ENCODE results near the gene ASB3. TPM values are rescaled to one million over a fixed set of nuclear protein-coding genes. Genes with fewer than 3 reads are reported as not detected.
A peak's percentile ranks its signal among the peaks of the same experiment; 100 is the strongest.

Gene ASB3
- total and polyA plus RNA-seq, 9 of the 15 experiments (the other 6 are each of a cell fraction or from before 2014, with no cell fraction given), result 13.6 to 35.3 (median 18.7) TPM

DNA sequence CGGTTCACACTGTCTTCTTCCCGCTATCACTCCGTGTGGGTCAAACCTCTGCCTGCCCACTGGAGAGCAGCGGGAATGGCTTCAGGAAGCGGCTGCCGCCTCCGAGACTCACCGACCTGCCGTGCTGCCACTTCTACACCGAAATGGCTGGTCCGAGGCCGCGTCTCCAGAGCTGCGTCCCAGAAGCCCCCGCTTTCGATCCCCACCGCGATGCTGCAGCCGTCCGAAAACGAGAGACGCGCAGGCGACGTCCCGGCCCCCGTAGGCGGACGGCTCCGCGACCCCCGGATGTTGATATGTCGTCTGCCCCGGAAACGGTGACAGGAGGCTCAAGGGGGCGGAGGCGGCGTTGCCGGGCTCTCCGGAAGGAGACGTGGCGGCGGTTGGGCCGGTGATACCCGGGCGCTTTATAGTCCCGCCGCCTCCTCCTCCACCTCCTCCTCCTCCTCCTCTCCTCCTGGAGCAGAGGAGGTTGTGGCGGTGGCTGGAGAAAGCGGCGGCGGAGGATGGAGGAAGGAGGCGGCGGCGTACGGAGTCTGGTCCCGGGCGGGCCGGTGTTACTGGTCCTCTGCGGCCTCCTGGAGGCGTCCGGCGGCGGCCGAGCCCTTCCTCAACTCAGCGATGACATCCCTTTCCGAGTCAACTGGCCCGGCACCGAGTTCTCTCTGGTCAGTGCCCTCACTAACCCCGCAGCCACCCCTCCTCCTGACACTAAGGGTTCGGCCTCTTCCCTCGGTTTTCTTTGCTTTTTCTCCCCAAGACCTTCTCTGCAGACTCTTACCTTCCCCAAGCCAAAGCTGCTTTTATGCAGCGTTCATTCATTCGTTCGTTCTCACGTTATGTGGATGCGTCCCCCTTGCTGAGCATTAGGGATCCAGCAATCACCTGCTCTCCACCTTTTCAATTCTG is at the start of gene ASB3, which contains the start of gene ERLEC1 (continued):
- TF ChIP-seq BCL6 (CRISPR knock-in tag; IDR thresholded peaks at IDR 0.05), result no peak
- peak; percentile 53; the same call in 1 of the 2 replicates for TF ChIP-seq NCOR1 (IDR thresholded peaks at IDR 0.05)
- peak; percentile 35 for TF ChIP-seq NEUROD1 (IDR thresholded peaks at IDR 0.05; ENCODE audit: borderline replicate concordance, low read depth, low read length, partially characterized antibody)
- peak; percentile 99 for TF ChIP-seq RBBP5 (IDR thresholded peaks at IDR 0.05; ENCODE audit: borderline replicate concordance, insufficient read depth, low read length, poor library complexity, severe bottlenecking)
- TF ChIP-seq ZNF324 (CRISPR knock-in tag; IDR thresholded peaks at IDR 0.05), result no peak
- TF ChIP-seq ZNF445 (CRISPR knock-in tag; IDR thresholded peaks at IDR 0.05; ENCODE audit: low read depth), result no peak
- peak; percentile 77 for TF ChIP-seq ZNF143 (CRISPR knock-in tag; IDR thresholded peaks at IDR 0.05)
- TF ChIP-seq CBFB (CRISPR knock-in tag; IDR thresholded peaks at IDR 0.05), result peak; percentile 58; the same call in 1 of the 2 replicates
- TF ChIP-seq SRSF3 (IDR thresholded peaks at IDR 0.05; ENCODE audit: insufficient read depth, low read length), result no peak
- TF ChIP-seq, protein P1, sequence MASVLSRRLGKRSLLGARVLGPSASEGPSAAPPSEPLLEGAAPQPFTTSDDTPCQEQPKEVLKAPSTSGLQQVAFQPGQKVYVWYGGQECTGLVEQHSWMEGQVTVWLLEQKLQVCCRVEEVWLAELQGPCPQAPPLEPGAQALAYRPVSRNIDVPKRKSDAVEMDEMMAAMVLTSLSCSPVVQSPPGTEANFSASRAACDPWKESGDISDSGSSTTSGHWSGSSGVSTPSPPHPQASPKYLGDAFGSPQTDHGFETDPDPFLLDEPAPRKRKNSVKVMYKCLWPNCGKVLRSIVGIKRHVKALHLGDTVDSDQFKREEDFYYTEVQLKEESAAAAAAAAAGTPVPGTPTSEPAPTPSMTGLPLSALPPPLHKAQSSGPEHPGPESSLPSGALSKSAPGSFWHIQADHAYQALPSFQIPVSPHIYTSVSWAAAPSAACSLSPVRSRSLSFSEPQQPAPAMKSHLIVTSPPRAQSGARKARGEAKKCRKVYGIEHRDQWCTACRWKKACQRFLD (CRISPR knock-in tag; IDR thresholded peaks at IDR 0.05), result no peak
- TF ChIP-seq ZNF197 (CRISPR knock-in tag; IDR thresholded peaks at IDR 0.05; ENCODE audit: low read depth), result no peak
- TF ChIP-seq, protein P2, sequence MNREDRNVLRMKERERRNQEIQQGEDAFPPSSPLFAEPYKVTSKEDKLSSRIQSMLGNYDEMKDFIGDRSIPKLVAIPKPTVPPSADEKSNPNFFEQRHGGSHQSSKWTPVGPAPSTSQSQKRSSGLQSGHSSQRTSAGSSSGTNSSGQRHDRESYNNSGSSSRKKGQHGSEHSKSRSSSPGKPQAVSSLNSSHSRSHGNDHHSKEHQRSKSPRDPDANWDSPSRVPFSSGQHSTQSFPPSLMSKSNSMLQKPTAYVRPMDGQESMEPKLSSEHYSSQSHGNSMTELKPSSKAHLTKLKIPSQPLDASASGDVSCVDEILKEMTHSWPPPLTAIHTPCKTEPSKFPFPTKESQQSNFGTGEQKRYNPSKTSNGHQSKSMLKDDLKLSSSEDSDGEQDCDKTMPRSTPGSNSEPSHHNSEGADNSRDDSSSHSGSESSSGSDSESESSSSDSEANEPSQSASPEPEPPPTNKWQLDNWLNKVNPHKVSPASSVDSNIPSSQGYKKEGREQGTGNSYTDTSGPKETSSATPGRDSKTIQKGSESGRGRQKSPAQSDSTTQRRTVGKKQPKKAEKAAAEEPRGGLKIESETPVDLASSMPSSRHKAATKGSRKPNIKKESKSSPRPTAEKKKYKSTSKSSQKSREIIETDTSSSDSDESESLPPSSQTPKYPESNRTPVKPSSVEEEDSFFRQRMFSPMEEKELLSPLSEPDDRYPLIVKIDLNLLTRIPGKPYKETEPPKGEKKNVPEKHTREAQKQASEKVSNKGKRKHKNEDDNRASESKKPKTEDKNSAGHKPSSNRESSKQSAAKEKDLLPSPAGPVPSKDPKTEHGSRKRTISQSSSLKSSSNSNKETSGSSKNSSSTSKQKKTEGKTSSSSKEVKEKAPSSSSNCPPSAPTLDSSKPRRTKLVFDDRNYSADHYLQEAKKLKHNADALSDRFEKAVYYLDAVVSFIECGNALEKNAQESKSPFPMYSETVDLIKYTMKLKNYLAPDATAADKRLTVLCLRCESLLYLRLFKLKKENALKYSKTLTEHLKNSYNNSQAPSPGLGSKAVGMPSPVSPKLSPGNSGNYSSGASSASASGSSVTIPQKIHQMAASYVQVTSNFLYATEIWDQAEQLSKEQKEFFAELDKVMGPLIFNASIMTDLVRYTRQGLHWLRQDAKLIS (CRISPR knock-in tag; IDR thresholded peaks at IDR 0.05), result peak; percentile 40; the same call in 1 of the 2 replicates
- no peak for TF ChIP-seq KLF10 (CRISPR knock-in tag; IDR thresholded peaks at IDR 0.05)
- TF ChIP-seq GABPB2 (CRISPR knock-in tag; conservative IDR thresholded peaks at IDR 0.05), result no peak
- peak; percentile 37; the same call in 1 of the 2 replicates for TF ChIP-seq ESRRA (IDR thresholded peaks at IDR 0.05; ENCODE audit: borderline replicate concordance, low read depth)
- peak; percentile 96 for TF ChIP-seq EP400 (IDR thresholded peaks at IDR 0.05)
- no peak; the same call in 1 of the 2 replicates for TF ChIP-seq RFX1 (IDR thresholded peaks at IDR 0.05)
- no peak for TF ChIP-seq ETS2 (tag; IDR thresholded peaks at IDR 0.05; ENCODE audit: borderline replicate concordance, poor library complexity, severe bottlenecking)
- no peak for TF ChIP-seq FOS (IDR thresholded peaks at IDR 0.05; ENCODE audit: extremely low read depth, insufficient read length)
- peak; percentile 27 to 29; a peak in 1 of 4 replicates for TF ChIP-seq SIX5 (IDR thresholded peaks at IDR 0.05; ENCODE audit: borderline replicate concordance in 1 of 2, insufficient read depth in 1 of 2, low read depth in 1 of 2, low read length in 2 of 2)
- no peak for TF ChIP-seq CBX2 (IDR thresholded peaks at IDR 0.05; ENCODE audit: insufficient read depth, low read length, poor library complexity, severe bottlenecking)
